ENCODE results near the gene AGBL5. TPM values are rescaled to one million over a fixed set of nuclear protein-coding genes. Genes with fewer than 3 reads are reported as not detected.

The AGBL5 gene
- total and polyA plus RNA-seq, 2 of the 13 experiments (the other 11 are each of a cell fraction or from before 2014, with no cell fraction given) = 55.9 to 73.3 TPM

DNA sequence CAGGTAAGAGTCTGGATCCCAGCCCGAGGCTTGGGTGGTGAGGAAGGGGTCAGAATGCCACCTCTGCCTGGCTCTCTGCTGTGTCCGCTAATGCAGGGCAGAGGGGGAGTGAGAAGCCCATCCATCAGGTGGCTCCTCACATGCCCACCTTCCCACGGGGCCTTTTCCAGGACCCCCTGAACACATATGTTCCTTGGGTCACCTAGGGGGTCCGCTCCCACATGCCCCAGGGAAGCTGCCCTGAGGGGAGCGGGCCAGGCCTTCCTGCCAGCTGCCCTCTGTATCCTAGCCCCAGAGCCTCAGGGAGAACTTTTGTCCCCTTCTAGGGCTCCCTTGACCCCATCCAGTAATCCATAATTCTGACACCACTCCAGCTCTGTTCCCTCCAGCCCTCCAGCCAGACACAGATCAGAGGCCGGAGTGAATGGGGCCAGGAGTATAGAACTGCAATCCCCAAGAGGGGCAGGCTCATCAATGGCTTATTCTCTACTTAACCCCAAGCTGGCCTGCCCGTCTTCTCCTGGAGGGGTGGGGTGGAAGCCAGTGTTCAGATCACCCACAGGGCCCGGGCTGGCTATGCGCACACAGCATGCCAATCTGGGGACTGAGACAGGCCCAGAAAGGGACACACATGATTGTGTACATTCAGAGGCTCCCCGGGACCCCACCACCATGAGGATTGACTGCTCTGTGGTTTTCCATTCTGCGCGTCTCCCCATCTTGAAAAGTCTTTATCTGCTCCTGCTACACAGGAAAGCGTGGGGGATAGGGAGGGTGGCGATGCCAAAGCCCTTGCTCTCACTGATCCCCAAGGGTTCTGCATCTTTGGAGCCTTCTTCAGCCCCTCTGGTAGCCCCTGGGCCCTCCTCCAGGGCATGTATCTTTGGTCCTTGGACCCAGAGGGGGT lies 28.0 kb downstream of the AGBL5 start (continued):
- TF ChIP-seq, protein P1, sequence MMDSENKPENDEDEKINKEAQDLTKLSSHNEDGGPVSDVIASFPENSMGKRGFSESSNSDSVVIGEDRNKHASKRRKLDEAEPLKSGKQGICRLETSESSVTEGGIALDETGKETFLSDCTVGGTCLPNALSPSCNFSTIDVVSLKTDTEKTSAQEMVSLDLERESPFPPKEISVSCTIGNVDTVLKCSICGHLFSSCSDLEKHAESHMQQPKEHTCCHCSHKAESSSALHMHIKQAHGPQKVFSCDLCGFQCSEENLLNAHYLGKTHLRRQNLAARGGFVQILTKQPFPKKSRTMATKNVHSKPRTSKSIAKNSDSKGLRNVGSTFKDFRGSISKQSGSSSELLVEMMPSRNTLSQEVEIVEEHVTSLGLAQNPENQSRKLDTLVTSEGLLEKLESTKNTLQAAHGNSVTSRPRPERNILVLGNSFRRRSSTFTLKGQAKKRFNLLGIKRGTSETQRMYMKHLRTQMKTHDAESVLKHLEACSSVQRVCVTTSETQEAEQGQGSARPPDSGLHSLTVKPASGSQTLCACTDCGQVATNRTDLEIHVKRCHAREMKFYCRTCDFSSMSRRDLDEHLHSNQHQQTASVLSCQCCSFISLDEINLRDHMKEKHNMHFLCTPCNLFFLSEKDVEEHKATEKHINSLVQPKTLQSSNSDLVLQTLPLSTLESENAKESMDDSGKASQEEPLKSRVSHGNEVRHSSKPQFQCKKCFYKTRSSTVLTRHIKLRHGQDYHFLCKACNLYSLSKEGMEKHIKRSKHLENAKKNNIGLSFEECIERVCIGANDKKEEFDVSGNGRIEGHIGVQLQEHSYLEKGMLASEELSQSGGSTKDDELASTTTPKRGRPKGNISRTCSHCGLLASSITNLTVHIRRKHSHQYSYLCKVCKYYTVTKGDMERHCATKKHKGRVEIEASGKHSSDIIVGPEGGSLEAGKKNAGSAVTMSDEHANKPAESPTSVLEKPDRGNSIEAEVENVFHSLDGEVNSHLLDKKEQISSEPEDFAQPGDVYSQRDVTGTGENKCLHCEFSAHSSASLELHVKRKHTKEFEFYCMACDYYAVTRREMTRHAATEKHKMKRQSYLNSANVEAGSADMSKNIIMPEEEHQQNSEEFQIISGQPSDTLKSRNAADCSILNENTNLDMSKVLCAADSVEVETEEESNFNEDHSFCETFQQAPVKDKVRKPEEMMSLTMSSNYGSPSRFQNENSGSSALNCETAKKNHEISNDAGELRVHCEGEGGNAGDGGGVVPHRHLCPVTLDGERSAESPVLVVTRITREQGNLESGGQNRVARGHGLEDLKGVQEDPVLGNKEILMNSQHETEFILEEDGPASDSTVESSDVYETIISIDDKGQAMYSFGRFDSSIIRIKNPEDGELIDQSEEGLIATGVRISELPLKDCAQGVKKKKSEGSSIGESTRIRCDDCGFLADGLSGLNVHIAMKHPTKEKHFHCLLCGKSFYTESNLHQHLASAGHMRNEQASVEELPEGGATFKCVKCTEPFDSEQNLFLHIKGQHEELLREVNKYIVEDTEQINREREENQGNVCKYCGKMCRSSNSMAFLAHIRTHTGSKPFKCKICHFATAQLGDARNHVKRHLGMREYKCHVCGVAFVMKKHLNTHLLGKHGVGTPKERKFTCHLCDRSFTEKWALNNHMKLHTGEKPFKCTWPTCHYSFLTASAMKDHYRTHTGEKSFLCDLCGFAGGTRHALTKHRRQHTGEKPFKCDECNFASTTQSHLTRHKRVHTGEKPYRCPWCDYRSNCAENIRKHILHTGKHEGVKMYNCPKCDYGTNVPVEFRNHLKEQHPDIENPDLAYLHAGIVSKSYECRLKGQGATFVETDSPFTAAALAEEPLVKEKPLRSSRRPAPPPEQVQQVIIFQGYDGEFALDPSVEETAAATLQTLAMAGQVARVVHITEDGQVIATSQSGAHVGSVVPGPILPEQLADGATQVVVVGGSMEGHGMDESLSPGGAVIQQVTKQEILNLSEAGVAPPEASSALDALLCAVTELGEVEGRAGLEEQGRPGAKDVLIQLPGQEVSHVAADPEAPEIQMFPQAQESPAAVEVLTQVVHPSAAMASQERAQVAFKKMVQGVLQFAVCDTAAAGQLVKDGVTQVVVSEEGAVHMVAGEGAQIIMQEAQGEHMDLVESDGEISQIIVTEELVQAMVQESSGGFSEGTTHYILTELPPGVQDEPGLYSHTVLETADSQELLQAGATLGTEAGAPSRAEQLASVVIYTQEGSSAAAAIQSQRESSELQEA (CRISPR knock-in tag; IDR thresholded peaks at IDR 0.05; ENCODE audit: not compliant biosample characterization) = no peak
- TF ChIP-seq ATF7-NPFF (CRISPR knock-in tag; IDR thresholded peaks at IDR 0.05; ENCODE audit: low read depth) (0 out of 2 replicates have a peak, but pooled peaks have one; percentile 25), KLF15 (CRISPR knock-in tag; IDR thresholded peaks at IDR 0.05; ENCODE audit: borderline replicate concordance) (no peak), ZNF235 (CRISPR knock-in tag; IDR thresholded peaks at IDR 0.05; ENCODE audit: borderline replicate concordance) (0 out of 2 replicates have a peak, but pooled peaks have one; percentile 69), REPIN1 (CRISPR knock-in tag; IDR thresholded peaks at IDR 0.05; ENCODE audit: borderline replicate concordance, low read depth) (no peak), ZNF350 (CRISPR knock-in tag; IDR thresholded peaks at IDR 0.05; ENCODE audit: borderline replicate concordance, low read depth) (no peak), FOXK1 (CRISPR knock-in tag; IDR thresholded peaks at IDR 0.05; ENCODE audit: borderline replicate concordance, low read depth) (no peak), CHD2 (IDR thresholded peaks at IDR 0.05; ENCODE audit: low read depth, low read length) (no peak), ZNF646 (CRISPR knock-in tag; IDR thresholded peaks at IDR 0.05) (0 out of 2 replicates have a peak, but pooled peaks have one; percentile 17), HBP1 (CRISPR knock-in tag; IDR thresholded peaks at IDR 0.05; ENCODE audit: low read depth) (no peak)

Measured in HepG2 (cell line).